GM12878 (cell line): ENCODE results near the gene IL22RA2. TPM values are rescaled to one million over a fixed set of nuclear protein-coding genes. Genes with fewer than 3 reads are reported as not detected.

Experiments used
- ATAC-seq: fragments of 200-7000 bp; cut with Tn5 transposase; 3 replicates; pipeline ENCODE4 v1.9.1; 2020; ENCODE audit warnings: mild to moderate bottlenecking, moderate library complexity
- BruUV-seq: library from RNA; stranded (reverse); fragments of 400-500 nt; replicated peaks from 2 replicates; lab custom pipeline; 2021; lab: Mats Ljungman, UMichigan
- CTCF ChIA-PET: fragments of 300-600 bp; sonication (Branson Sonifier 250); formaldehyde crosslinking; extraction: SDS; loops from one replicate; lab custom pipeline; 2021; ENCODE audit warnings: inconsistent platforms; lab: Yijun Ruan, JAX
- POLR2A ChIA-PET: fragments of 350-600 bp; formaldehyde crosslinking; extraction: SDS; loops from one replicate; lab custom pipeline; 2021; ENCODE audit warnings: inconsistent platforms; lab: Charles Lee
- RAD21 ChIA-PET: fragments of 300-600 bp; sonication (Branson Sonifier 250); formaldehyde crosslinking; loops from one replicate; lab custom pipeline; 2023; ENCODE audit warnings: antibody characterized with exemption; ENCODE audit not compliant: unreplicated experiment; lab: Charles Lee
- SMC1A ChIA-PET: fragments of 300-600 bp; sonication (Branson Sonifier 250); formaldehyde crosslinking; loops from one replicate; lab custom pipeline; 2023; ENCODE audit not compliant: unreplicated experiment, uncharacterized antibody; lab: Charles Lee
- DNase-seq: peaks from one replicate; pipeline ENCODE4 v3.0.0-alpha.2; 2011; ENCODE audit warnings: low read depth, low spot score
- FAIRE-seq: peaks from 3 replicates; lab custom pipeline; 2011; peaks lifted over from hg19 to GRCh38; lab: Jason Lieb, UNC
- H2AFZ ChIP-seq: 2 replicates; pipeline ENCODE4 v1.6.0; 2011; ENCODE audit warnings: low read depth, low read length, control low read depth; ENCODE audit not compliant: control insufficient read depth
- H3K27ac ChIP-seq: 2 replicates; pipeline ENCODE4 v1.5.1; 2011; ENCODE audit warnings: control low read depth; ENCODE audit not compliant: control insufficient read depth, insufficient read depth
- H3K27me3 ChIP-seq, 2 experiments: replicated peaks in 1 of 2; 2 replicates each; pipeline versions ENCODE4 v1.6.0 to v1.6.1; 2011; ENCODE audit warnings: low read length in 1 of 2; ENCODE audit not compliant: control insufficient read depth in 2 of 2, insufficient read depth in 2 of 2
- H3K36me3 ChIP-seq, 2 experiments: 2 replicates each; pipeline ENCODE4 v1.5.1; 2011; ENCODE audit warnings: low read length in 1 of 2; ENCODE audit not compliant: control insufficient read depth in 2 of 2, insufficient read depth in 2 of 2
- H3K4me1 ChIP-seq: 2 replicates; pipeline ENCODE4 v1.6.1; 2011; ENCODE audit warnings: mild to moderate bottlenecking, low read length, moderate library complexity, mixed read lengths; ENCODE audit not compliant: control insufficient read depth, insufficient read depth
- H3K4me2 ChIP-seq: 2 replicates; pipeline ENCODE4 v1.6.0; 2011; ENCODE audit warnings: control low read depth; ENCODE audit not compliant: control insufficient read depth, insufficient read depth
- H3K4me3 ChIP-seq: fragments of 200-600 bp; sonication (generic); 2 replicates; pipeline ENCODE4 v1.5.1; 2016
- H3K79me2 ChIP-seq: 2 replicates; pipeline ENCODE4 v1.6.0; 2011; ENCODE audit warnings: low read length; ENCODE audit not compliant: control insufficient read depth, insufficient read depth
- H3K9ac ChIP-seq: 2 replicates; pipeline ENCODE4 v1.8.0; 2011; ENCODE audit warnings: low read length, control low read depth, mixed read lengths; ENCODE audit not compliant: control insufficient read depth, insufficient read depth
- H3K9me3 ChIP-seq: replicated peaks from 3 replicates; pipeline ENCODE4 v1.5.1; 2011; ENCODE audit warnings: mild to moderate bottlenecking, low read length; ENCODE audit not compliant: control insufficient read depth, insufficient read depth
- H4K20me1 ChIP-seq: 2 replicates; pipeline ENCODE4 v1.6.0; 2011; ENCODE audit not compliant: control insufficient read depth, insufficient read depth
- BHLHE40 ChIP-seq, 2 experiments: fragments of 450-650 bp in 1 of 2; IDR thresholded peaks; 2 replicates each; pipeline ENCODE4 v1.6.1; 2011 to 2017; ENCODE audit warnings: low read depth in 2 of 2, borderline replicate concordance in 1 of 2, improper control_type of control experiment in 1 of 2, low read length in 1 of 2, mild to moderate bottlenecking in 1 of 2
- BMI1 ChIP-seq: fragments of 450-650 bp; IDR thresholded peaks from 2 replicates; pipeline ENCODE4 v1.6.1; 2016; ENCODE audit warnings: mild to moderate bottlenecking, moderate library complexity, borderline replicate concordance
- CREB1 ChIP-seq: IDR thresholded peaks from 2 replicates; pipeline ENCODE4 v1.6.1; 2012; ENCODE audit warnings: low read depth, mild to moderate bottlenecking, inconsistent platforms
- CREM ChIP-seq: IDR thresholded peaks from 2 replicates; pipeline ENCODE4 v1.6.1; 2014; ENCODE audit warnings: antibody characterized with exemption, low read depth
- E2F8 ChIP-seq: fragments of 450-650 bp; IDR thresholded peaks from 2 replicates; pipeline ENCODE4 v1.6.1; 2018; ENCODE audit warnings: mild to moderate bottlenecking, low read depth, moderate library complexity; ENCODE audit not compliant: partially characterized antibody
- ELK1 ChIP-seq: IDR thresholded peaks from 2 replicates; pipeline ENCODE4 v1.6.1; 2012; ENCODE audit warnings: low read depth, low read length, improper control_type of control experiment
- GABPA ChIP-seq: IDR thresholded peaks from 2 replicates; pipeline ENCODE4 v1.6.1; 2014; ENCODE audit warnings: antibody characterized with exemption, low read depth, mild to moderate bottlenecking, inconsistent platforms
- HCFC1 ChIP-seq: fragments of 150-350 bp; IDR thresholded peaks from 2 replicates; pipeline ENCODE4 v1.6.1; 2014; ENCODE audit warnings: low read length
- KDM1A ChIP-seq: fragments of 200-600 bp; sonication (generic); IDR thresholded peaks from 2 replicates; pipeline ENCODE4 v1.6.1; 2016; ENCODE audit warnings: borderline replicate concordance
- POLR2A ChIP-seq: IDR thresholded peaks from 2 replicates; pipeline ENCODE4 v1.6.1; 2011; ENCODE audit warnings: low read depth, mild to moderate bottlenecking, low read length
- SKIL ChIP-seq: fragments of 450-650 bp; IDR thresholded peaks from 2 replicates; pipeline ENCODE4 v1.6.1; 2017; ENCODE audit warnings: mild to moderate bottlenecking, low read depth, inconsistent platforms; ENCODE audit not compliant: poor library complexity, severe bottlenecking
- YBX1 ChIP-seq: fragments of 450-650 bp; IDR thresholded peaks from 2 replicates; pipeline ENCODE4 v1.6.1; 2016; ENCODE audit warnings: antibody characterized with exemption
- ZNF207 ChIP-seq: fragments of 450-650 bp; IDR thresholded peaks from 2 replicates; pipeline ENCODE4 v1.6.1; 2014; ENCODE audit warnings: antibody characterized with exemption, mild to moderate bottlenecking, borderline replicate concordance
- ZNF622 ChIP-seq: fragments of 450-650 bp; IDR thresholded peaks from 2 replicates; pipeline ENCODE4 v1.6.1; 2017; ENCODE audit warnings: mild to moderate bottlenecking, inconsistent platforms
- ZNF687 ChIP-seq: fragments of 450-650 bp; IDR thresholded peaks from 2 replicates; pipeline ENCODE4 v1.6.1; 2017; ENCODE audit warnings: mild to moderate bottlenecking, moderate library complexity
- ZSCAN29 ChIP-seq: fragments of 450-650 bp; IDR thresholded peaks from 2 replicates; pipeline ENCODE4 v1.6.1; 2017; ENCODE audit warnings: mild to moderate bottlenecking, moderate library complexity
- WGBS: methylation state at CpG from one replicate; pipeline ENCODE4 v1.1.6; 2016; ENCODE audit warnings: low lambda C conversion rate; ENCODE audit not compliant: insufficient replicate concordance, insufficient coverage; ENCODE audit errors: missing lambda C conversion rate; 5-methylcytosine and 5-hydroxymethylcytosine counted together
- in situ Hi-C: fragments of 300-500 bp; cut with MboI; formaldehyde crosslinking; loops from 9 replicates; pipeline ENCODE4 v1.14.3; 2018; ENCODE audit warnings: mixed read lengths
- intact Hi-C: fragments of 100-400 bp; cut with micrococcal nuclease; formaldehyde crosslinking; loops from one replicate; pipeline ENCODE4 v1.14.2; 2022; ENCODE audit not compliant: unreplicated experiment
- polyA plus RNA-seq, 11 experiments: library from polyadenylated mRNA; depleted of rRNA in 4 of 11; unstranded in 6 of 11; stranded (reverse) in 5 of 11; fragments of >200 nt; fragmentation: Nextera tagmentation in 4 of 11; fragmentation: Illumina TruSeq in 1 of 11; extraction: Ambion mirVana in 4 of 11; extraction: Trizol in 1 of 11; gene quantifications; 1 replicate in 1 of 11; 2 replicates in 10 of 11; pipeline versions ENCODE4 v1.2.1 to v1.2.3, GENCODE V29; 2011 to 2016; ENCODE audit warnings: inconsistent platforms in 2 of 11, missing spikeins in 2 of 11, low read depth in 1 of 11
- total RNA-seq, 4 experiments: library from RNA; depleted of rRNA in 3 of 4; stranded (reverse); fragments of >200 nt in 3 of 4; fragmentation: Illumina TruSeq in 1 of 4; extraction: Trizol in 1 of 4; gene quantifications; 2 replicates each; pipeline versions ENCODE4 v1.2.1 to v1.2.3, GENCODE V29; 2013 to 2021

The IL22RA2 gene
- total and polyA plus RNA-seq, 10 of the 15 experiments (the other 5 are each of a cell fraction or from before 2014, with no cell fraction given), result 0.05 to 0.22 (median 0.09) TPM; not detected in 3

- intact Hi-C loops (no loop called here), in situ Hi-C loops (no loop called here)
- no peak for DNase-seq
- no peak for FAIRE-seq
- no peak overlapping the region for H3K4me2 ChIP-seq
- no peak overlapping the region for H3K9ac ChIP-seq
- no peaks in the 10 kb centered on the region for H3K4me1 ChIP-seq
- no peaks in the 10 kb centered on the region for H4K20me1 ChIP-seq
- H3K79me2 ChIP-seq, result no peaks in the 10 kb centered on the region
- RAD21 ChIA-PET, result interaction anchor here (0.6 kb wide), 1 partner anchor 20 kb away, joined by 3 read pairs; no protein-coding TSS in a partner anchor
- no TSS peak for BruUV-seq
- POLR2A ChIA-PET, result no interaction called here
- H2AFZ ChIP-seq, result no peak overlapping the region
- H3K36me3 ChIP-seq, result no peaks in the 10 kb centered on the region
- no peak for ATAC-seq
- CTCF ChIA-PET, result interaction anchor here (1.3 kb wide), 1 partner anchor 57 kb away, joined by 3 read pairs; no protein-coding TSS in a partner anchor
- SMC1A ChIA-PET, result interaction anchor here (1.0 to 1.3 kb wide), 2 partner anchors 27 to 32 kb away, joined by 3 to 4 read pairs; no protein-coding TSS in a partner anchor
- peaks cover 7% of the 10 kb centered on the region for H3K9me3 ChIP-seq
- no peak overlapping the region for H3K4me3 ChIP-seq
- H3K27me3 ChIP-seq, result no peaks in the 10 kb centered on the region
- no peak overlapping the region for H3K27ac ChIP-seq
- 100% methylated on average over 1 of the region's 1 CpG for WGBS
- TF ChIP-seq ZNF207 (no peak), KDM1A (no peak), CREM (no peak), ZSCAN29 (no peak), SKIL (no peak), HCFC1 (no peak), BMI1 (no peak), ZNF622 (no peak), POLR2A (no peak), ELK1 (no peak), BHLHE40 (IDR thresholded peaks at IDR 0.05; ENCODE audit: borderline replicate concordance in 1 of 2, low read depth in 2 of 2, low read length in 1 of 2) (no peak), YBX1 (no peak), ZNF687 (no peak), CREB1 (no peak), E2F8 (no peak), GABPA (no peak)
These were observed 39.0 kb downstream of the IL22RA2 start for GRCh38 chr6:137134483-137134882.
